Suprapubic skin (tissue), 4 donors: ENCODE results near the gene ZNF497.

Experiments used
- CTCF ChIP-seq, 2 donors: fragments of 200-600 bp in 1 of 2; fragments of 450-650 bp in 1 of 2; sonication (generic) in 1 of 2; IDR thresholded peaks; one replicate each; pipeline ENCODE4 v1.5.1; 2016 to 2019; ENCODE audit warnings: antibody characterized with exemption in 2 of 2, mild to moderate bottlenecking in 1 of 2, moderate library complexity in 1 of 2
- EP300 ChIP-seq: sonication (generic); formaldehyde crosslinking; IDR thresholded peaks from one replicate; pipeline ENCODE4 v1.6.1; 2017; ENCODE audit warnings: antibody characterized with exemption
- POLR2A ChIP-seq, 2 donors: fragments of 450-650 bp; IDR thresholded peaks; one replicate each; pipeline ENCODE4 v1.6.1; 2017; ENCODE audit warnings: antibody characterized with exemption in 2 of 2, mild to moderate bottlenecking in 2 of 2, moderate library complexity in 2 of 2
- POLR2AphosphoS5 ChIP-seq, 3 donors: sonication (generic); formaldehyde crosslinking; IDR thresholded peaks; one replicate each; pipeline ENCODE4 v1.6.1; 2017; ENCODE audit warnings: antibody characterized with exemption in 3 of 3

DNA sequence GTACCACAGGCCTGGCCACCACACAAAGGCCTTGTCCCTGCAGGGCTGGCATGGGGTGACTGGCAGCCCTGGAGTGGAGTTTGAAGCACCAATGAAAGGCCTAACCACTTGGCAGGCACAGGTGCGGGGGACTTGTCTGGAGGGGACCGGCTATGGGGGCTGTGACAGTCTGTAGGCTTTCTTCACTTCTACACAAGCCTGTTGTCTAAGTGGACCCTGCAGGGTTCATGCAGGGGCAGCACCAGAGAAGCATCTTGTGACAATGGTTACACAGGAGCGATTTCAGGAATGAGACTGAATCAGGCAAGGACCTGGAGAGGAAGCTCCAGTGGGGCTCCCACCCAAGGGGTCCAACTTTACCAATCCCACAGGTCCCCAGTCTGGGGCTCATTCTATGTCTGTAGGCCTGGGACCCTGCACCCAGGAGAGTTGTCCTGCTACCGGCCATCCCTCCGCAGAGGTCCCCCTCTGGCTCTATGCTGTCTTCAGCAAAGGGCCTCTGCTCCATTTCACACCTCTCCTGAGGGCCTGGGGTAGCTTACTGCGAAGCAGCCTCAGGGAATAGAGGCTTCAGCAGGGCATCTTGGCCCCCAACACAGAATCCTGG lies 20.5 kb upstream of the ZNF497 start:
- no peak for TF ChIP-seq CTCF (IDR thresholded peaks at IDR 0.05)
- TF ChIP-seq POLR2AphosphoS5 (IDR thresholded peaks at IDR 0.05): no peak
- TF ChIP-seq POLR2A (IDR thresholded peaks at IDR 0.05): no peak
- no peak for TF ChIP-seq EP300
